ENCODE data around the gene JAG2. TPM values are rescaled to one million over a fixed set of nuclear protein-coding genes. Genes with fewer than 3 reads are reported as not detected.
"Not testable (repeated sequence)": the region's sequence is repeated elsewhere in the genome, so short reads cannot be mapped to it uniquely, and the experiment has no call there.

JAG2 gene
- total and polyA plus RNA-seq, 2 of the 4 experiments (the other 2 are of a cell fraction) = 0.18 to 0.58 TPM

GRCh38 chr14:105116451-105117256, 51.9 kb downstream of the JAG2 start:
- dilution Hi-C loops (cut with HindIII; ENCODE audit: low sequenced_read_pairs, unreplicated experiment) = no loop called here
- Histone ChIP-seq H4K5ac (ENCODE audit: low read depth, low read length) (no peak overlapping the region), H3K4me3 (ENCODE audit: insufficient read depth, low read depth, low read length) (no peak overlapping the region), H2AK9ac (replicated peaks; ENCODE audit: low read depth, low read length, poor library complexity) (no peak overlapping the region), H3K27me3 (ENCODE audit: control insufficient read depth, insufficient read depth, low read length) (peaks cover 42% of the 10 kb centered on the region), H3K14ac (replicated peaks; ENCODE audit: low read depth, low read length) (no peak overlapping the region), H3K36me3 (ENCODE audit: control insufficient read depth, insufficient read depth, low read length) (no peaks in the 10 kb centered on the region), H4K91ac (ENCODE audit: insufficient read depth, low read depth, low read length) (no peak overlapping the region), H2AK5ac (ENCODE audit: low read depth, low read length) (no peak overlapping the region), H4K8ac (ENCODE audit: low read depth in 2 of 2, low read length in 2 of 2) (no peak overlapping the region), H3K9me3 (ENCODE audit: control insufficient read depth, insufficient read depth, low read length) (peaks cover 9% of the 10 kb centered on the region), H3K4me2 (ENCODE audit: low read depth, low read length) (no peak overlapping the region), H3K27ac (ENCODE audit: insufficient read depth, low read length) (no peak overlapping the region), H2AFZ (replicated peaks; ENCODE audit: low read length, poor library complexity) (no peak overlapping the region), H4K20me1 (ENCODE audit: insufficient read depth, low read length) (no peaks in the 10 kb centered on the region), H3K79me1 (ENCODE audit: low read depth in 1 of 2, low read length in 2 of 2) (no peaks in the 10 kb centered on the region), H2BK5ac (ENCODE audit: low read depth, low read length, poor library complexity, severe bottlenecking) (no peak overlapping the region), H3K18ac (ENCODE audit: low read depth, low read length) (no peak overlapping the region), H2BK120ac (ENCODE audit: low read depth, low read length) (no peak overlapping the region), H2BK15ac (ENCODE audit: low read depth, low read length) (no peak overlapping the region), H3K4ac (ENCODE audit: low read depth, low read length) (no peak overlapping the region), H3K4me1 (ENCODE audit: control insufficient read depth, insufficient read depth, low read length) (no peaks in the 10 kb centered on the region), H3K9ac (ENCODE audit: low read depth, low read length) (no peak overlapping the region), H3K23ac (ENCODE audit: low read depth, low read length) (no peak overlapping the region), H3K56ac (ENCODE audit: extremely low read depth, insufficient read depth, low read length) (no peak overlapping the region), H3K9me1 (ENCODE audit: insufficient read depth, low read length) (no peaks in the 10 kb centered on the region; the same call in 1 of the 2 replicates), H2BK20ac (ENCODE audit: low read depth, low read length) (no peak overlapping the region)
- WGBS, 2 experiments (ENCODE audit: extremely low coverage in 2 of 2, insufficient read length in 1 of 2) = 55% methylated on average over 7 of the region's 12 CpGs; no CpG with 5 or more reads in 1 of the 2 experiments
- no peak for TF ChIP-seq CHD1 (IDR thresholded peaks at IDR 0.05; ENCODE audit: low read depth, low read length)
- TF ChIP-seq ELK1 (IDR thresholded peaks at IDR 0.05; ENCODE audit: borderline replicate concordance, low read depth, low read length) = no peak
- no peak for TF ChIP-seq BHLHE40 (IDR thresholded peaks at IDR 0.05; ENCODE audit: low read depth, low read length)
- no peak for TF ChIP-seq NFE2L2 (IDR thresholded peaks at IDR 0.05; ENCODE audit: low read depth, low read length)
- TF ChIP-seq RAD21 (IDR thresholded peaks at IDR 0.05; ENCODE audit: low read length) = no peak
- in situ Hi-C loops (cut with MboI; ENCODE audit: low sequenced_read_pairs) = no loop called here
- no peak for DNase-seq
- POLR2A ChIA-PET (ENCODE audit: unreplicated experiment) = no interaction called here
- CTCF ChIA-PET = interaction anchor here (0.5 to 1.8 kb wide), 2 partner anchors 9 to 11 kb away, joined by 3 to 6 read pairs; no protein-coding TSS in a partner anchor
- intact Hi-C loops (cut with micrococcal nuclease) = no loop called here
- BruUV-seq (replicated peaks) = no TSS peak
- no peak for ATAC-seq (ENCODE audit: low read depth)

GRCh38 chr14:105109243-105109642, 59.3 kb downstream of the JAG2 start:
- in situ Hi-C loops (cut with MboI; ENCODE audit: low sequenced_read_pairs); H3K18ac ChIP-seq (ENCODE audit: low read depth, low read length); DNase-seq; H3K79me1 ChIP-seq (ENCODE audit: low read depth in 1 of 2, low read length in 2 of 2); POLR2A ChIA-PET (ENCODE audit: unreplicated experiment); H3K56ac ChIP-seq (ENCODE audit: extremely low read depth, insufficient read depth, low read length); ATAC-seq (ENCODE audit: low read depth); BruUV-seq (replicated peaks); H4K91ac ChIP-seq (ENCODE audit: insufficient read depth, low read depth, low read length); H4K20me1 ChIP-seq (ENCODE audit: insufficient read depth, low read length); H3K14ac ChIP-seq (replicated peaks; ENCODE audit: low read depth, low read length); H3K4me1 ChIP-seq (ENCODE audit: control insufficient read depth, insufficient read depth, low read length); H3K4me2 ChIP-seq (ENCODE audit: low read depth, low read length); H2AFZ ChIP-seq (replicated peaks; ENCODE audit: low read length, poor library complexity); dilution Hi-C loops (cut with HindIII; ENCODE audit: low sequenced_read_pairs, unreplicated experiment); H3K36me3 ChIP-seq (ENCODE audit: control insufficient read depth, insufficient read depth, low read length); H4K8ac ChIP-seq (ENCODE audit: low read depth in 2 of 2, low read length in 2 of 2); H2AK9ac ChIP-seq (replicated peaks; ENCODE audit: low read depth, low read length, poor library complexity); CTCF ChIA-PET; H3K23ac ChIP-seq (ENCODE audit: low read depth, low read length); H3K9me3 ChIP-seq (ENCODE audit: control insufficient read depth, insufficient read depth, low read length); H2BK5ac ChIP-seq (ENCODE audit: low read depth, low read length, poor library complexity, severe bottlenecking); H2BK20ac ChIP-seq (ENCODE audit: low read depth, low read length); H2AK5ac ChIP-seq (ENCODE audit: low read depth, low read length); H4K5ac ChIP-seq (ENCODE audit: low read depth, low read length); H2BK120ac ChIP-seq (ENCODE audit: low read depth, low read length); H2BK15ac ChIP-seq (ENCODE audit: low read depth, low read length); H3K4ac ChIP-seq (ENCODE audit: low read depth, low read length); H3K4me3 ChIP-seq (ENCODE audit: insufficient read depth, low read depth, low read length); H3K9ac ChIP-seq (ENCODE audit: low read depth, low read length); H3K27ac ChIP-seq (ENCODE audit: insufficient read depth, low read length); H3K9me1 ChIP-seq (ENCODE audit: insufficient read depth, low read length); intact Hi-C loops (cut with micrococcal nuclease): not testable (repeated sequence)
- peaks cover 23% of the 10 kb centered on the region for H3K27me3 ChIP-seq (ENCODE audit: control insufficient read depth, insufficient read depth, low read length)
- no CpG with 5 or more reads among the region's 8 CpGs for whole genome bisulfite sequencing, 2 experiments (ENCODE audit: extremely low coverage in 2 of 2, insufficient read length in 1 of 2)

Measured in IMR-90 (cell line).